ENCODE results near the gene STYK1. TPM values are rescaled to one million over a fixed set of nuclear protein-coding genes. Genes with fewer than 3 reads are reported as not detected.
A peak's percentile ranks its signal among the peaks of the same experiment; 100 is the strongest.
"Not testable (repeated sequence)": the region's sequence is repeated elsewhere in the genome, so short reads cannot be mapped to it uniquely, and the experiment has no call there.

STYK1 gene
- total RNA-seq, 1 donor from 2014 or later = 11.4 TPM

GRCh38 chr12:10584415-10584814 lies 89.4 kb downstream of the STYK1 start:
- Mint-ChIP-seq H3K9me3 (ENCODE audit: unreplicated experiment) (no peaks in the 10 kb centered on the region), H3K4me1 (ENCODE audit: unreplicated experiment) (no peaks in the 10 kb centered on the region), H3K36me3 (ENCODE audit: low read depth, unreplicated experiment) (peaks cover 21% of the 10 kb centered on the region), H3K27ac (ENCODE audit: unreplicated experiment) (no peak overlapping the region), H3K4me3 (ENCODE audit: unreplicated experiment) (no peak overlapping the region), H3K27me3 (ENCODE audit: unreplicated experiment) (no peaks in the 10 kb centered on the region)
- no peak for DNase-seq (ENCODE audit: low spot score)
- TF ChIP-seq CTCF (IDR thresholded peaks at IDR 0.05; ENCODE audit: unreplicated experiment) = no peak

- Mint-ChIP-seq H3K36me3 (ENCODE audit: low read depth, unreplicated experiment) (peaks cover 21% of the 10 kb centered on the region), H3K9me3 (ENCODE audit: unreplicated experiment) (no peaks in the 10 kb centered on the region), H3K27ac (ENCODE audit: unreplicated experiment) (no peak overlapping the region), H3K4me3 (ENCODE audit: unreplicated experiment) (no peak overlapping the region), H3K4me1 (ENCODE audit: unreplicated experiment) (no peaks in the 10 kb centered on the region), H3K27me3 (ENCODE audit: unreplicated experiment) (no peaks in the 10 kb centered on the region)
- no peak for DNase-seq (ENCODE audit: low spot score)
- TF ChIP-seq CTCF (IDR thresholded peaks at IDR 0.05; ENCODE audit: unreplicated experiment) = no peak
Observed at GRCh38 chr12:10582704-10583103, 91.1 kb downstream of the STYK1 start.

GRCh38 chr12:10582133-10582532 lies 91.7 kb downstream of the STYK1 start:
- not testable (repeated sequence) for H3K4me1 Mint-ChIP-seq (ENCODE audit: unreplicated experiment); H3K27ac Mint-ChIP-seq (ENCODE audit: unreplicated experiment); H3K4me3 Mint-ChIP-seq (ENCODE audit: unreplicated experiment); H3K27me3 Mint-ChIP-seq (ENCODE audit: unreplicated experiment); H3K9me3 Mint-ChIP-seq (ENCODE audit: unreplicated experiment); DNase-seq (ENCODE audit: low spot score)
- peaks cover 21% of the 10 kb centered on the region for H3K36me3 Mint-ChIP-seq (ENCODE audit: low read depth, unreplicated experiment)

GRCh38 chr12:10574307-10574706 lies 99.5 kb downstream of the STYK1 start:
- Mint-ChIP-seq H3K9me3 (ENCODE audit: unreplicated experiment) (no peaks in the 10 kb centered on the region), H3K4me1 (ENCODE audit: unreplicated experiment) (peaks cover 13% of the 10 kb centered on the region), H3K27ac (ENCODE audit: unreplicated experiment) (no peak overlapping the region), H3K27me3 (ENCODE audit: unreplicated experiment) (no peaks in the 10 kb centered on the region), H3K36me3 (ENCODE audit: low read depth, unreplicated experiment) (no peaks in the 10 kb centered on the region), H3K4me3 (ENCODE audit: unreplicated experiment) (no peak overlapping the region)
- no peak for TF ChIP-seq CTCF (IDR thresholded peaks at IDR 0.05; ENCODE audit: unreplicated experiment)
- DNase-seq (ENCODE audit: low spot score) = no peak

GRCh38 chr12:10572021-10572490 lies 101.8 kb downstream of the STYK1 start:
- H3K9me3 Mint-ChIP-seq (ENCODE audit: unreplicated experiment); H3K36me3 Mint-ChIP-seq (ENCODE audit: low read depth, unreplicated experiment); DNase-seq (ENCODE audit: low spot score); H3K4me3 Mint-ChIP-seq (ENCODE audit: unreplicated experiment); H3K27me3 Mint-ChIP-seq (ENCODE audit: unreplicated experiment): not testable (repeated sequence)
- H3K4me1 Mint-ChIP-seq (ENCODE audit: unreplicated experiment) = peaks cover 13% of the 10 kb centered on the region
- peak overlapping the region; percentile 52 for H3K27ac Mint-ChIP-seq (ENCODE audit: unreplicated experiment)

- DNase-seq (ENCODE audit: low spot score) = no peak
- Mint-ChIP-seq H3K4me3 (ENCODE audit: unreplicated experiment) (no peak overlapping the region), H3K27me3 (ENCODE audit: unreplicated experiment) (no peaks in the 10 kb centered on the region), H3K4me1 (ENCODE audit: unreplicated experiment) (peaks cover 13% of the 10 kb centered on the region), H3K36me3 (ENCODE audit: low read depth, unreplicated experiment) (no peaks in the 10 kb centered on the region), H3K9me3 (ENCODE audit: unreplicated experiment) (no peaks in the 10 kb centered on the region), H3K27ac (ENCODE audit: unreplicated experiment) (no peak overlapping the region)
- no peak for TF ChIP-seq CTCF (IDR thresholded peaks at IDR 0.05; ENCODE audit: unreplicated experiment)
Observed at GRCh38 chr12:10571141-10571540, 102.7 kb downstream of the STYK1 start.

Other genes starting within 250 kb of the STYK1 start
- not detected for gene KLRC2, start 238.0 kb downstream of the STYK1 start, total RNA-seq (ENCODE audit: unreplicated experiment)
- not detected for gene KLRC1, start 220.7 kb downstream of the STYK1 start, total RNA-seq (ENCODE audit: unreplicated experiment)
- 7.6 TPM for gene EIF2S3B, start 168.2 kb downstream of the STYK1 start, total RNA-seq (ENCODE audit: unreplicated experiment)
- 23.8 TPM for gene MAGOHB, start 60.4 kb downstream of the STYK1 start, total RNA-seq (ENCODE audit: unreplicated experiment)
- gene YBX3, start 49.3 kb upstream of the STYK1 start, total RNA-seq (ENCODE audit: unreplicated experiment) = 494 TPM
- gene TAS2R7, start 128.6 kb upstream of the STYK1 start, total RNA-seq (ENCODE audit: unreplicated experiment) = not detected
- 0.44 TPM for gene TAS2R8, start 133.2 kb upstream of the STYK1 start, total RNA-seq (ENCODE audit: unreplicated experiment)
- gene TAS2R9, start 136.1 kb upstream of the STYK1 start, total RNA-seq (ENCODE audit: unreplicated experiment) = not detected
- 0.87 TPM for gene TAS2R10, start 152.3 kb upstream of the STYK1 start, total RNA-seq (ENCODE audit: unreplicated experiment)
- gene PRR4, start 175.4 kb upstream of the STYK1 start, total RNA-seq (ENCODE audit: unreplicated experiment) = 3.7 TPM
- 15.6 TPM for gene PRH1, start 210.2 kb upstream of the STYK1 start, total RNA-seq (ENCODE audit: unreplicated experiment)
- gene TAS2R13, start 235.5 kb upstream of the STYK1 start, total RNA-seq (ENCODE audit: unreplicated experiment) = 0.90 TPM

Measured in endothelial cell (in vitro differentiated cells).